Thoracic aorta (tissue), 2 donors: ENCODE measurements around the gene RALGAPA2. TPM values are rescaled to one million over a fixed set of nuclear protein-coding genes. Genes with fewer than 3 reads are reported as not detected.

Experiments
- ATAC-seq: fragments of 150-250 bp; one replicate; pipeline ENCODE4 v1.8.0; 2017; ENCODE audit warnings: low read depth; ENCODE audit not compliant: insufficient number of reproducible peaks, low FRiP score
- DNase-seq: peaks from one replicate; pipeline ENCODE4 v3.0.0-alpha.2; 2020; ENCODE audit warnings: low spot score
- H3K27ac ChIP-seq, 2 donors: fragments of 200-600 bp; sonication (generic); 1 replicate in 1 of 2; 2 replicates in 1 of 2; pipeline ENCODE4 v1.5.1; 2016; ENCODE audit warnings: mild to moderate bottlenecking in 2 of 2, moderate library complexity in 2 of 2
- H3K27me3 ChIP-seq: fragments of 200-600 bp; sonication (generic); replicated peaks from 2 replicates; pipeline ENCODE4 v1.6.0; 2016; ENCODE audit warnings: mild to moderate bottlenecking; ENCODE audit not compliant: insufficient read depth
- H3K36me3 ChIP-seq: fragments of 200-600 bp; sonication (generic); one replicate; pipeline ENCODE4 v1.5.1; 2016
- H3K4me1 ChIP-seq, 2 donors: fragments of 200-600 bp; sonication (generic); 1 replicate in 1 of 2; 2 replicates in 1 of 2; pipeline versions ENCODE4 v1.5.1 to v1.6.0; 2016; ENCODE audit warnings: low read depth in 2 of 2, mild to moderate bottlenecking in 1 of 2; ENCODE audit not compliant: control insufficient read depth in 1 of 2
- H3K4me3 ChIP-seq: fragments of 200-600 bp; sonication (generic); 2 replicates; pipeline ENCODE4 v1.5.1; 2016; ENCODE audit warnings: mild to moderate bottlenecking
- H3K9me3 ChIP-seq: fragments of 200-600 bp; sonication (generic); 2 replicates; pipeline ENCODE4 v1.5.1; 2016
- total RNA-seq, 2 donors: library from RNA; depleted of rRNA; stranded (reverse); fragments of >200 nt; gene quantifications; one replicate each; pipeline versions ENCODE4 v1.1.0 to v1.2.3, GENCODE V29; 2016
- TF ChIP-seq, protein P1 (sequence below): fragments of 200-600 bp; sonication (generic); IDR thresholded peaks from one replicate; pipeline ENCODE4 v1.5.1; 2019; ENCODE audit warnings: antibody characterized with exemption

The RALGAPA2 gene
- total RNA-seq, 2 donors from 2014 or later, result 20.3 to 48.3 TPM

DNA sequence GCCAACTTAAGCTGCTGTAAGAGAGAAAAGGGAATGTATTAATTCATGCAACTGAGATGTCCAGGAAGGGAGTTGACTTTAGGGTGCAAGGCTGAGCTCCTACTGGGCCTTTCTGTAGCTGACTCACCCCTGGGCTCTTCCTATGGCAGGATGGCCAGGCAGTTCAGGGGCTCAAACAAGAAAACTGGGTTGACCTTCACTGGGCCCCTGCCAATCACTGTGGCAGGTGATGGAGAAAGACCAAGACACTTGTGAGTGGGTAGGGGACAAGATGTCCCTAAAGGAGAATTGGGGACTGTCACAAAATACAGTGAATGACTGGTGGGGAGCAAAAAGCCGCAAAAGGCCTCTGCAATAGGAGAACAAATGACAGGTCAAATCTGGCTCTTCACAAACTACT lies 21.5 kb upstream of the RALGAPA2 start:
- ATAC-seq (no peak), DNase-seq (no peak)
- TF ChIP-seq, protein P1, sequence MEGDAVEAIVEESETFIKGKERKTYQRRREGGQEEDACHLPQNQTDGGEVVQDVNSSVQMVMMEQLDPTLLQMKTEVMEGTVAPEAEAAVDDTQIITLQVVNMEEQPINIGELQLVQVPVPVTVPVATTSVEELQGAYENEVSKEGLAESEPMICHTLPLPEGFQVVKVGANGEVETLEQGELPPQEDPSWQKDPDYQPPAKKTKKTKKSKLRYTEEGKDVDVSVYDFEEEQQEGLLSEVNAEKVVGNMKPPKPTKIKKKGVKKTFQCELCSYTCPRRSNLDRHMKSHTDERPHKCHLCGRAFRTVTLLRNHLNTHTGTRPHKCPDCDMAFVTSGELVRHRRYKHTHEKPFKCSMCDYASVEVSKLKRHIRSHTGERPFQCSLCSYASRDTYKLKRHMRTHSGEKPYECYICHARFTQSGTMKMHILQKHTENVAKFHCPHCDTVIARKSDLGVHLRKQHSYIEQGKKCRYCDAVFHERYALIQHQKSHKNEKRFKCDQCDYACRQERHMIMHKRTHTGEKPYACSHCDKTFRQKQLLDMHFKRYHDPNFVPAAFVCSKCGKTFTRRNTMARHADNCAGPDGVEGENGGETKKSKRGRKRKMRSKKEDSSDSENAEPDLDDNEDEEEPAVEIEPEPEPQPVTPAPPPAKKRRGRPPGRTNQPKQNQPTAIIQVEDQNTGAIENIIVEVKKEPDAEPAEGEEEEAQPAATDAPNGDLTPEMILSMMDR, result no peak
- Histone ChIP-seq H3K4me1 (peaks cover 16 to 31% of the 10 kb centered on the region in 2 donors), H3K9me3 (no peaks in the 10 kb centered on the region), H3K4me3 (no peak overlapping the region), H3K27me3 (no peaks in the 10 kb centered on the region), H3K36me3 (no peaks in the 10 kb centered on the region), H3K27ac (no peak overlapping the region)

DNA sequence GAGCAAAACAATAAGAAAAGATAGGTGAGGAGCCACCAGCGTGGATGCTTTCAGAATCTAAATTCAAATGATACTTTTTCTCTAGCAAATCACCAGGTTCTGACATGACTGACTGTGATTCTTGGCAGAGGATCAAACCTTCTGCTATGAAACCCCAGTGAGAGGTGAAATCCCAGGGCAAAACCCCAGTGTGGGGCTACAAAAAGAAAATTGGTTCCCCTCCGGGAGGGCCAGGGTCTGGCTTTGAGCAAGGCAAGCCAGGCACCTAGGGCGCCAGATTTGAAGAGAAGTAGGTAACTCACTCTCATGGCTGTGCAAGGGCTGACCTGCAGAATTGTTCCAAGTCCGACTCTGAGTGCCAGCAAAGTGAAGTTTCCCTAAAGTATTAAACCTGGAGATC lies 20.2 kb upstream of the RALGAPA2 start:
- H3K27me3 ChIP-seq, result no peaks in the 10 kb centered on the region
- no peak overlapping the region for H3K4me3 ChIP-seq
- no peaks in the 10 kb centered on the region for H3K9me3 ChIP-seq
- H3K36me3 ChIP-seq, result no peaks in the 10 kb centered on the region
- ATAC-seq, result no peak
- TF ChIP-seq, protein P1, result no peak
- H3K4me1 ChIP-seq, result peaks cover 16 to 31% of the 10 kb centered on the region in 2 donors
- no peak for DNase-seq
- H3K27ac ChIP-seq, result peak overlapping the region; percentile 74 to 77

DNA sequence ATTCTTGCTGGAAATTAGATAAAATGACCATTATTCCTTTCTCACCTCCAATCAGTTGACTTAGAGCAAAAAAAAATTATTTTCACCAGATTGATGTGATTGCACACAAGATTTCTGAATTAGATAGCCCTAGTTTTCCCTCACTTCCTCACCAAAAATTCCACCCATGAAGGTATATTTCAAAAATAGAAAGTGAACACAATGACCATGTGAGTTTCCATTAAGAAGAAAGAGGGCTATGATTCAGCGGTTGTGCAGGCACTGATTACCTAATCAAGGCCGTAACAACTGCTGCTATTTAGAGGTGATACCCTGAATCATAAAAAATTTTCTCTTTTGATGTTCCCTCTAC lies 19.5 kb upstream of the RALGAPA2 start:
- H3K27ac ChIP-seq, result peak overlapping the region; percentile 69 to 77
- H3K27me3 ChIP-seq, result no peaks in the 10 kb centered on the region
- peaks cover 16 to 31% of the 10 kb centered on the region in 2 donors for H3K4me1 ChIP-seq
- peak; percentile 86 for ATAC-seq
- no peaks in the 10 kb centered on the region for H3K36me3 ChIP-seq
- H3K4me3 ChIP-seq, result peak overlapping the region; percentile 1
- H3K9me3 ChIP-seq, result no peaks in the 10 kb centered on the region
- DNase-seq, result no peak
- TF ChIP-seq, protein P1, result no peak

DNA sequence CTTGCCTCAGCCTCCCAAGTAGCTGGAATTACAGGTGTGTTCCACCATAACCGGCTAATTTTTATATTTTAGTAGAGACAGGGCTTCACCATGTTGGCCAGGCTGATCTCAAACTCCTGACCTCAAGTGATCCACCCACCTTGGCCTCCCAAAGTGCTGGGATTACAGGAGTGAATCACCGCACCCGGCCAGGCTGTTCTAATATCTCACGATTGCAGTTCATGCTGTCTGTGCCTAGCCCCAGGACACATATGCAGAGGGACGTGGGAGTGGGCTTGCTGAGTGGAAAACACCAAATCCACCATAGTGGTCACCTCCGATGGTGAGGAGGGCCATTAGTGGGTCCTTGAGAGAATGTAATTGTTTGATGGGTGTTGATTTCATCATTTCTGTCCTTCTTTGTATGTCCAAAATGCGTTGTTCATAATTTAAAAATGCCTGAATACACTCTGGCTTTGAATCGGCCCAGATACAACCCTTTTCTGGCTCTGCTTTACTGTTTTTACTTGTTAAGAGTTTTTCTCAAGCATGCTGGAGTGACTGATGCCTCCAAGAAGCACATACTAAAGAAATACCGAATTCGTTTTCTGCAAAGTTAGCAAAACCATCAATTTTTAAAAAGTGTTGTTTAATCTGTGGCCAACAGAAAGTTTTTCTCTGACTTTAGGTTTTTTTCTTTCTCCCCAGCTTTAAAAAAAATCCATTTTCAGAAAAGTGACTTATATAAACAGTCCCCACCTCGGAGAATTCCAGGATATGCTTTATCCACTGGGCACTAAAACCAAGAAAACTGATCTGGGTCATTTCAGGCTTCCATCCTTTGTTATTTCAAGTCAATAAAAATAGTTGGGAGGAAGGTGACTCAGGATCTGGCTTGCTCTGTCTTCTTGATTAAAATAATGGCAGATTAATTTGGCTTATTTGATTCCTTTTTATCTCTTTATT lies 18.8 kb upstream of the RALGAPA2 start:
- Histone ChIP-seq H3K4me3 (peak overlapping the region; percentile 1), H3K36me3 (no peaks in the 10 kb centered on the region), H3K4me1 (peaks cover 16 to 31% of the 10 kb centered on the region in 2 donors), H3K27me3 (no peaks in the 10 kb centered on the region), H3K27ac (peak overlapping the region; percentile 69 to 77), H3K9me3 (no peaks in the 10 kb centered on the region)
- TF ChIP-seq, protein P1, result no peak
- DNase-seq (no peak), ATAC-seq (peak; percentile 60)

DNA sequence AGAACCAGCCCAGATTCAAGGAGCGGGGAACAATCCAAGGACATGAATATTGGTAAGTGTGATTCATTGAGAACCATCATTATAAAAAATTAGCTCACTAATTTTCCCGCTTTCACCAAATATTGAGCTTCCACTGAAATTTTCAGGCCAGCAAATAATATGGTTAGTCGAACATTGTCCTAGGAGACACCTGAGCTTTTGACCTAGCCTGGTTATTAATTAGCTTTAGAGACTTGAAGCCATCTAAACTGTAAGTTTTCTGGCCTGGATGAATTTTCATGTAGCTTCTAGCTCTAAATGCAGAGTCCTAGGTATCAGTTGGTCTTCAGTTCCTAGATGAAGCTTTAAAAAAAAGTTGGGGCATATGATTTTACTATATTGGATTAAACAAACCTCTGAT lies 17.1 kb upstream of the RALGAPA2 start:
- DNase-seq (no peak), ATAC-seq (no peak)
- H3K27ac ChIP-seq, result no peak overlapping the region
- H3K4me1 ChIP-seq, result peaks cover 14 to 31% of the 10 kb centered on the region in 2 donors
- H3K27me3 ChIP-seq, result no peaks in the 10 kb centered on the region
- no peak overlapping the region for H3K4me3 ChIP-seq
- no peaks in the 10 kb centered on the region for H3K9me3 ChIP-seq
- no peaks in the 10 kb centered on the region for H3K36me3 ChIP-seq
- TF ChIP-seq, protein P1, result no peak
